ENCODE results near the gene PLXNA2.

Gene PLXNA2

GRCh38 chr1:208002078-208002477 lies 242.1 kb downstream of the PLXNA2 start:
- Mint-ChIP-seq H3K9me3 (no peaks in the 10 kb centered on the region), H3K27ac (no peak overlapping the region), H3K4me3 (no peak overlapping the region), H3K27me3 (peaks cover 14 to 16% of the 10 kb centered on the region in 2 donors), H3K36me3 (ENCODE audit: insufficient read depth) (no peaks in the 10 kb centered on the region), H3K4me1 (ENCODE audit: low read depth in 2 of 2) (no peaks in the 10 kb centered on the region)
- DNase-seq, result no peak
- no peak for ATAC-seq (replicated peaks)

- no peak for ATAC-seq (replicated peaks)
- no peak for DNase-seq
- H3K27ac Mint-ChIP-seq, result no peak overlapping the region
- no peaks in the 10 kb centered on the region for H3K9me3 Mint-ChIP-seq
- H3K27me3 Mint-ChIP-seq, result peaks cover 7 to 9% of the 10 kb centered on the region in 2 donors
- H3K4me3 Mint-ChIP-seq, result no peak overlapping the region
- H3K4me1 Mint-ChIP-seq (ENCODE audit: low read depth in 2 of 2), result no peaks in the 10 kb centered on the region
- no peaks in the 10 kb centered on the region for H3K36me3 Mint-ChIP-seq (ENCODE audit: insufficient read depth)
Observed at GRCh38 chr1:208000504-208000903, 243.7 kb downstream of the PLXNA2 start.

- H3K27me3 Mint-ChIP-seq, result peaks cover 7 to 15% of the 10 kb centered on the region in 2 donors
- no peak overlapping the region for H3K27ac Mint-ChIP-seq
- no peaks in the 10 kb centered on the region for H3K36me3 Mint-ChIP-seq (ENCODE audit: insufficient read depth)
- no peak overlapping the region for H3K4me3 Mint-ChIP-seq
- no peaks in the 10 kb centered on the region for H3K4me1 Mint-ChIP-seq (ENCODE audit: low read depth in 2 of 2)
- H3K9me3 Mint-ChIP-seq, result no peaks in the 10 kb centered on the region
- ATAC-seq (replicated peaks), result no peak
- DNase-seq, result no peak
Observed at GRCh38 chr1:207999972-208000371, 244.2 kb downstream of the PLXNA2 start.

- H3K27me3 Mint-ChIP-seq, result peaks cover 7 to 21% of the 10 kb centered on the region in 2 donors
- no peaks in the 10 kb centered on the region for H3K36me3 Mint-ChIP-seq (ENCODE audit: insufficient read depth)
- no peak for ATAC-seq (replicated peaks)
- H3K4me1 Mint-ChIP-seq (ENCODE audit: low read depth in 2 of 2), result no peaks in the 10 kb centered on the region
- no peak for DNase-seq
- H3K27ac Mint-ChIP-seq, result no peak overlapping the region
- no peaks in the 10 kb centered on the region for H3K9me3 Mint-ChIP-seq
- H3K4me3 Mint-ChIP-seq, result no peak overlapping the region
Observed at GRCh38 chr1:207999274-207999915, 244.8 kb downstream of the PLXNA2 start.

GRCh38 chr1:207998691-207999090 lies 245.5 kb downstream of the PLXNA2 start:
- Mint-ChIP-seq H3K9me3 (no peaks in the 10 kb centered on the region), H3K36me3 (ENCODE audit: insufficient read depth) (no peaks in the 10 kb centered on the region), H3K4me1 (ENCODE audit: low read depth in 2 of 2) (no peaks in the 10 kb centered on the region), H3K27ac (no peak overlapping the region), H3K27me3 (peaks cover 9 to 28% of the 10 kb centered on the region in 2 donors), H3K4me3 (no peak overlapping the region)
- no peak for DNase-seq
- no peak for ATAC-seq (replicated peaks)

GRCh38 chr1:207997486-207998268 lies 246.5 kb downstream of the PLXNA2 start:
- DNase-seq, result peak; percentile 21 to 34 (median 30)
- ATAC-seq (replicated peaks), result peak; percentile 77
- Mint-ChIP-seq H3K4me3 (no peak overlapping the region), H3K36me3 (ENCODE audit: insufficient read depth) (no peaks in the 10 kb centered on the region), H3K4me1 (ENCODE audit: low read depth in 2 of 2) (no peaks in the 10 kb centered on the region), H3K9me3 (no peaks in the 10 kb centered on the region), H3K27ac (no peak overlapping the region), H3K27me3 (peaks cover 13 to 32% of the 10 kb centered on the region in 2 donors)

GRCh38 chr1:207996636-207997035 lies 247.5 kb downstream of the PLXNA2 start:
- no peak overlapping the region for H3K4me3 Mint-ChIP-seq
- H3K27ac Mint-ChIP-seq, result no peak overlapping the region
- no peak for DNase-seq
- no peak for ATAC-seq (replicated peaks)
- H3K27me3 Mint-ChIP-seq, result peaks cover 14 to 32% of the 10 kb centered on the region in 2 donors
- H3K9me3 Mint-ChIP-seq, result no peaks in the 10 kb centered on the region
- no peaks in the 10 kb centered on the region for H3K4me1 Mint-ChIP-seq (ENCODE audit: low read depth in 2 of 2)
- no peaks in the 10 kb centered on the region for H3K36me3 Mint-ChIP-seq (ENCODE audit: insufficient read depth)

GRCh38 chr1:207995576-207995975 lies 248.6 kb downstream of the PLXNA2 start:
- Mint-ChIP-seq H3K4me1 (ENCODE audit: low read depth in 2 of 2) (no peaks in the 10 kb centered on the region), H3K36me3 (ENCODE audit: insufficient read depth) (no peaks in the 10 kb centered on the region), H3K27me3 (peaks cover 15 to 36% of the 10 kb centered on the region in 2 donors), H3K4me3 (no peak overlapping the region), H3K9me3 (no peaks in the 10 kb centered on the region), H3K27ac (no peak overlapping the region)
- ATAC-seq (replicated peaks) (no peak), DNase-seq (no peak)

- Mint-ChIP-seq H3K4me3 (no peak overlapping the region), H3K27ac (peak overlapping the region in 1 of 2 donors; percentile 17), H3K36me3 (ENCODE audit: insufficient read depth) (no peaks in the 10 kb centered on the region), H3K9me3 (no peaks in the 10 kb centered on the region), H3K27me3 (peaks cover 30 to 54% of the 10 kb centered on the region in 2 donors), H3K4me1 (ENCODE audit: low read depth in 2 of 2) (no peaks in the 10 kb centered on the region)
- DNase-seq (no peak), ATAC-seq (replicated peaks) (no peak)
Observed at GRCh38 chr1:207993477-207994445, 250.4 kb downstream of the PLXNA2 start.

- Mint-ChIP-seq H3K36me3 (ENCODE audit: insufficient read depth) (no peaks in the 10 kb centered on the region), H3K4me1 (ENCODE audit: low read depth in 2 of 2) (no peaks in the 10 kb centered on the region), H3K4me3 (no peak overlapping the region), H3K27ac (no peak overlapping the region), H3K9me3 (no peaks in the 10 kb centered on the region), H3K27me3 (peaks cover 40 to 64% of the 10 kb centered on the region in 2 donors)
- ATAC-seq (replicated peaks) (no peak), DNase-seq (no peak)
Observed at GRCh38 chr1:207992677-207993236, 251.4 kb downstream of the PLXNA2 start.

GRCh38 chr1:207991583-207992026 lies 252.6 kb downstream of the PLXNA2 start:
- Mint-ChIP-seq H3K9me3 (no peaks in the 10 kb centered on the region), H3K4me3 (no peak overlapping the region), H3K36me3 (ENCODE audit: insufficient read depth) (no peaks in the 10 kb centered on the region), H3K4me1 (ENCODE audit: low read depth in 2 of 2) (no peaks in the 10 kb centered on the region), H3K27ac (no peak overlapping the region), H3K27me3 (peaks cover 49 to 75% of the 10 kb centered on the region in 2 donors)
- DNase-seq (no peak), ATAC-seq (replicated peaks) (no peak)

- DNase-seq, result no peak
- no peak overlapping the region for H3K27ac Mint-ChIP-seq
- peaks cover 52 to 80% of the 10 kb centered on the region in 2 donors for H3K27me3 Mint-ChIP-seq
- no peak for ATAC-seq (replicated peaks)
- H3K36me3 Mint-ChIP-seq (ENCODE audit: insufficient read depth), result no peaks in the 10 kb centered on the region
- H3K9me3 Mint-ChIP-seq, result no peaks in the 10 kb centered on the region
- no peak overlapping the region for H3K4me3 Mint-ChIP-seq
- H3K4me1 Mint-ChIP-seq (ENCODE audit: low read depth in 2 of 2), result no peaks in the 10 kb centered on the region
Observed at GRCh38 chr1:207990876-207991582, 253.2 kb downstream of the PLXNA2 start.
